22Rv1 (cell line): Measurements from ENCODE around the gene MAP2K6.

Source experiments
- ZFX ChIP-seq: fragments of 450-650 bp; IDR thresholded peaks from 2 replicates; pipeline ENCODE4 v1.6.1; 2017; ENCODE audit warnings: antibody characterized with exemption, borderline replicate concordance
- TF ChIP-seq, protein P1 (sequence below): fragments of 450-650 bp; IDR thresholded peaks from 2 replicates; pipeline ENCODE4 v1.5.1; 2017; ENCODE audit warnings: mild to moderate bottlenecking

- TF ChIP-seq, protein P1, sequence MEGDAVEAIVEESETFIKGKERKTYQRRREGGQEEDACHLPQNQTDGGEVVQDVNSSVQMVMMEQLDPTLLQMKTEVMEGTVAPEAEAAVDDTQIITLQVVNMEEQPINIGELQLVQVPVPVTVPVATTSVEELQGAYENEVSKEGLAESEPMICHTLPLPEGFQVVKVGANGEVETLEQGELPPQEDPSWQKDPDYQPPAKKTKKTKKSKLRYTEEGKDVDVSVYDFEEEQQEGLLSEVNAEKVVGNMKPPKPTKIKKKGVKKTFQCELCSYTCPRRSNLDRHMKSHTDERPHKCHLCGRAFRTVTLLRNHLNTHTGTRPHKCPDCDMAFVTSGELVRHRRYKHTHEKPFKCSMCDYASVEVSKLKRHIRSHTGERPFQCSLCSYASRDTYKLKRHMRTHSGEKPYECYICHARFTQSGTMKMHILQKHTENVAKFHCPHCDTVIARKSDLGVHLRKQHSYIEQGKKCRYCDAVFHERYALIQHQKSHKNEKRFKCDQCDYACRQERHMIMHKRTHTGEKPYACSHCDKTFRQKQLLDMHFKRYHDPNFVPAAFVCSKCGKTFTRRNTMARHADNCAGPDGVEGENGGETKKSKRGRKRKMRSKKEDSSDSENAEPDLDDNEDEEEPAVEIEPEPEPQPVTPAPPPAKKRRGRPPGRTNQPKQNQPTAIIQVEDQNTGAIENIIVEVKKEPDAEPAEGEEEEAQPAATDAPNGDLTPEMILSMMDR: no peak
- TF ChIP-seq ZFX: no peak
These were observed 65.7 kb downstream of the MAP2K6 start for GRCh38 chr17:69480245-69480644.
